ENCODE results near the gene CCSER2. TPM values are rescaled to one million over a fixed set of nuclear protein-coding genes. Genes with fewer than 3 reads are reported as not detected.

The CCSER2 gene
- total RNA-seq, 1 donor from 2014 or later, result 18.5 TPM

DNA sequence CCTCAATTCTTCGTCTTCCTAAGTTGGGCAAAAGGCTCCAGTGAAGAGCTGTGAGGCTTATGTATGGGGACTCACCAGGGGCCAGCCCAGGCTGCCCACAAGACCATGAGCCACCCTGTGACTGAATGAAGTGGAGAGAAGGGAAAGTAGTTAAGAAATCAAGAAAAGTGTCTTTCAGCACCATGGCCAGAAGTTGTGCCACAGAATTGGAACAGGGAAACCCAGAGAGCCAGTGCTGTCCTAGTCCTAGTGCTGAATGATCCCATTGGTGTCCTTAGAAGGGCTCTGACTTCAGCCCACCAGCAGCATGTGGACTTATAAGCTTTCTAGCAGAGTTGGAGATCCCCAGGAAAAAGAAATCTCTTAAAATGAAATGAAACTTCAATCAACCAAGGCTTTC lies 37.0 kb upstream of the CCSER2 start:
- TF ChIP-seq, protein P1, sequence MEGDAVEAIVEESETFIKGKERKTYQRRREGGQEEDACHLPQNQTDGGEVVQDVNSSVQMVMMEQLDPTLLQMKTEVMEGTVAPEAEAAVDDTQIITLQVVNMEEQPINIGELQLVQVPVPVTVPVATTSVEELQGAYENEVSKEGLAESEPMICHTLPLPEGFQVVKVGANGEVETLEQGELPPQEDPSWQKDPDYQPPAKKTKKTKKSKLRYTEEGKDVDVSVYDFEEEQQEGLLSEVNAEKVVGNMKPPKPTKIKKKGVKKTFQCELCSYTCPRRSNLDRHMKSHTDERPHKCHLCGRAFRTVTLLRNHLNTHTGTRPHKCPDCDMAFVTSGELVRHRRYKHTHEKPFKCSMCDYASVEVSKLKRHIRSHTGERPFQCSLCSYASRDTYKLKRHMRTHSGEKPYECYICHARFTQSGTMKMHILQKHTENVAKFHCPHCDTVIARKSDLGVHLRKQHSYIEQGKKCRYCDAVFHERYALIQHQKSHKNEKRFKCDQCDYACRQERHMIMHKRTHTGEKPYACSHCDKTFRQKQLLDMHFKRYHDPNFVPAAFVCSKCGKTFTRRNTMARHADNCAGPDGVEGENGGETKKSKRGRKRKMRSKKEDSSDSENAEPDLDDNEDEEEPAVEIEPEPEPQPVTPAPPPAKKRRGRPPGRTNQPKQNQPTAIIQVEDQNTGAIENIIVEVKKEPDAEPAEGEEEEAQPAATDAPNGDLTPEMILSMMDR (IDR thresholded peaks at IDR 0.05), result no peak
- Histone ChIP-seq H3K27me3 (no peaks in the 10 kb centered on the region), H3K4me3 (no peak overlapping the region), H3K36me3 (no peaks in the 10 kb centered on the region), H3K27ac (no peak overlapping the region), H3K9me3 (no peaks in the 10 kb centered on the region), H3K4me1 (peaks cover 0 to 21% of the 10 kb centered on the region in 2 donors)
- DNase-seq (ENCODE audit: low spot score in 2 of 2), result no peak
- intact Hi-C loops (cut with DNase I), result no loop called here

DNA sequence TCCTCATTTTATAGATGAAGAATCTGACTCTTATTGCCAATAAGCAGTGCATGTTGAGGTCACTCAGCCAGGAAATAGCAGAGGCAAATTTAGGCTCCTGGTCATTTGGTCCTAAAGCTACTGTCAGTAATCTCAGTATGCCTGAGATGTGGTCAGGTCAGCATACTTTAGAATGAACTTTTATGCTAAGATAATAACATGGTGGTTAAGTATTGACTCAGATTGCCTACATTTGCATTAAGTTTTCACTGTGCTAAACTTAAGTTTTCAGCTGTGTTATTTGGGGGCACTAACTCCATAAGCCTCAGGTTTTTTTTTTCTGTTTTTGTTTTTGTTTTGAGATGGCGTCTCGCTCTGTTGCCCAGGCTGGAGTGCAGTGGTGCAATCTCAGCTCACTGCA lies 35.9 kb upstream of the CCSER2 start:
- Histone ChIP-seq H3K27ac (no peak overlapping the region), H3K4me1 (peaks cover 0 to 28% of the 10 kb centered on the region in 2 donors), H3K36me3 (no peaks in the 10 kb centered on the region), H3K9me3 (no peaks in the 10 kb centered on the region), H3K4me3 (no peak overlapping the region), H3K27me3 (no peaks in the 10 kb centered on the region)
- no peak for DNase-seq (ENCODE audit: low spot score in 2 of 2)
- intact Hi-C loops (cut with DNase I), result no loop called here
- TF ChIP-seq, protein P1 (IDR thresholded peaks at IDR 0.05), result no peak

DNA sequence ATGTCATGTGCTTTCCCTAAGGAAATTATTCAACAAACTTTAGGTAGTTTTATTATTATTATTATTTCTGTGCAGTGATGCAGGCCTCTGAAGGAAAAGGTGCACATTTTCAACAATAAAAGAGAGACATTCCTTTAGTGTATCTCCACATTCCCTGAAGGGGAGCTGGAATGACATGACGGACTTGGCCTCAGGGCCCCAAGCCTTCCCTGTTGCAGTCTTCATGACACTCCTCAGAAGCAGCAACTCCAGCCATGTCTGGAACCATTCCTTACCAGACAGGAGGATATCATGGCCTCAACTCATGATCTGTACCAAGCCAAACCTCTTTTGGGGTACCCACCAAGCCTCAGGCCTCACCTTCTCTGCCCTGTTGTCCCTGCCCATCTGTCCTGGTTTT lies 35.2 kb upstream of the CCSER2 start:
- H3K27me3 ChIP-seq, result no peaks in the 10 kb centered on the region
- no peaks in the 10 kb centered on the region for H3K36me3 ChIP-seq
- TF ChIP-seq, protein P1 (IDR thresholded peaks at IDR 0.05), result no peak
- no peak overlapping the region for H3K4me3 ChIP-seq
- no peak overlapping the region for H3K27ac ChIP-seq
- no peak for DNase-seq (ENCODE audit: low spot score in 2 of 2)
- H3K4me1 ChIP-seq, result peaks cover 0 to 28% of the 10 kb centered on the region in 2 donors
- no peaks in the 10 kb centered on the region for H3K9me3 ChIP-seq
- intact Hi-C loops (cut with DNase I), result no loop called here

DNA sequence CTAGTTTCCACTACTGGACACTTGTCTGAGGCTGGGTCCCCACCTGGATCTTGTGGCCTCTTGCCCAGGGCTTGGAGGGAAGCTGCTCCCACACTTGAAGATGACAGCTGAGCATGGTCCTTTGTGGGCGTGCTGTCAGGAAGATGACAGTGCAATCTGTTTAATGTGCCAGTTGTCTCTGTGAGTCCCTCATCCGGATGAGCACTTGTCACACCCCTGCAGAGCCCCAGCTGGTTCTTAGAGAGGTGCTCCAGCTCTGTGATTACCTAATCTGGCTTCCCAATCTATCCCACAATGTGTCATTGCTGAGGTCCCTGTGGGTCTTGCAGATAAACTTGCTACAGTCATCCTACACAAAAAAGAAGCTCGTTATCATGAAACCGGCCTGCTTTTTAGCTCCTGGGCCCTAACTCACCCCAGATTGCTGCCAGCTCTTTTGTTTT lies 34.8 kb upstream of the CCSER2 start:
- Histone ChIP-seq H3K27ac (no peak overlapping the region), H3K4me1 (peaks cover 0 to 28% of the 10 kb centered on the region in 2 donors), H3K27me3 (no peaks in the 10 kb centered on the region), H3K4me3 (no peak overlapping the region), H3K9me3 (no peaks in the 10 kb centered on the region), H3K36me3 (no peaks in the 10 kb centered on the region)
- DNase-seq (ENCODE audit: low spot score in 2 of 2), result no peak
- TF ChIP-seq, protein P1 (IDR thresholded peaks at IDR 0.05), result no peak
- intact Hi-C loops (cut with DNase I), result no loop called here

DNA sequence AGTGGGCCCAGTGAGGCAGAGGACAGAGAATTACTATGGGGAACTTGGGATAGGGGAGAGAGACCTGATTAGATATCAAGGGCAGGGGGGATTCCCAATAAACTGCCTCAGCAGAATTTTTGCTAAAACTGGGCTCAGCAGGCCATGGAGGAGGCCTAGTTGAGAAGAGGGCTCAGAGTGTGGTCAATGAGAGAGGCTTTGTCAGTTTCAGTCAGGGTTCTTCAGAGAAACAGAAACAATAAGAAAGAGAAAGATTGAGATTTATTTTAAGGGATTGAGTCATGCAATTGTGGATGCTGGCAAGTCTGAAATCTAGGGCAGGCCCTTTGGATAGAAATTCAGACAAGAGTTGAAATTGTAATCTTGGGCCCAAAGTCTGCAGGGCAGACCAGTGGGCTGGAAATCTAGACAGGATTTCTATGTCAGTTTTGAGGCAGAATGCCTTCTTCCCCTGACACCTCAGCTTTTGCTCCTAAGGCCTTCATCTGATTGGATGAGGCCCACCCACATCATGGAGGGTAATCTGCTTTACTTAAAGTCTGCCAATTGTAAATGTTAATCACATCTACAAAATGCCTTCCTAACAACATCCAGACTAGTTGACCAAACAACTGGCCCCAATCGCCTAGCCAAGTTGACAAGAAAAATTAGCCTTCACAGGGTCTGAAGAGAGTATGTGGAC lies 33.5 kb upstream of the CCSER2 start:
- H3K9me3 ChIP-seq, result no peaks in the 10 kb centered on the region
- no peak overlapping the region for H3K4me3 ChIP-seq
- DNase-seq (ENCODE audit: low spot score in 2 of 2), result no peak
- TF ChIP-seq, protein P1 (IDR thresholded peaks at IDR 0.05), result no peak
- peak overlapping the region; percentile 67 to 72 for H3K27ac ChIP-seq
- H3K27me3 ChIP-seq, result no peaks in the 10 kb centered on the region
- H3K36me3 ChIP-seq, result no peaks in the 10 kb centered on the region
- H3K4me1 ChIP-seq, result peaks cover 0 to 28% of the 10 kb centered on the region in 2 donors
- intact Hi-C loops (cut with DNase I), result loop anchor here (5.0 kb wide), 1 partner anchor 52 kb away; no protein-coding TSS in a partner anchor
